Measurements from ENCODE around the gene ZNF774. TPM values are rescaled to one million over a fixed set of nuclear protein-coding genes. Genes with fewer than 3 reads are reported as not detected.
A peak's percentile ranks its signal among the peaks of the same experiment; 100 is the strongest.

Gene ZNF774
- total and polyA plus RNA-seq, 2 of the 8 experiments (the other 6 are each of a cell fraction or from before 2014, with no cell fraction given), result 0.82 to 2.6 TPM

GRCh38 chr15:90340345-90340744, 11.7 kb upstream of the ZNF774 start:
- H3K9ac ChIP-seq (replicated peaks in 1 of 4; ENCODE audit: extremely low read depth in 1 of 4, low read depth in 3 of 4, low read length in 3 of 4), result no peak overlapping the region
- no peak overlapping the region for H2BK5ac ChIP-seq (ENCODE audit: low read depth, low read length)
- no peak overlapping the region for H3K18ac ChIP-seq (ENCODE audit: extremely low read depth, low read length)
- H3K14ac ChIP-seq (ENCODE audit: insufficient read length), result no peak overlapping the region
- no peak for FAIRE-seq
- ChIA-PET POLR2A (ENCODE audit: partially characterized antibody) (no interaction called here), CTCF (ENCODE audit: partially characterized antibody) (interaction anchor here (0.8 to 1.6 kb wide), 8 partner anchors 11 to 141 kb away, joined by 3 to 7 read pairs (median 4); partner anchors contain the start of gene ZNF774)
- H3K4me1 ChIP-seq (replicated peaks in 1 of 4; ENCODE audit: control insufficient read depth in 3 of 4, insufficient read depth in 4 of 4, low read length in 3 of 4), result no peaks in the 10 kb centered on the region
- no peaks in the 10 kb centered on the region for H3K79me2 ChIP-seq (ENCODE audit: control insufficient read depth in 1 of 2, insufficient read depth in 2 of 2, low read length in 2 of 2)
- H3K36me3 ChIP-seq (ENCODE audit: control insufficient read depth in 2 of 4, insufficient read depth in 4 of 4, low read length in 3 of 4), result no peaks in the 10 kb centered on the region
- no peak overlapping the region for H2BK12ac ChIP-seq (ENCODE audit: low read depth, low read length)
- H4K8ac ChIP-seq (ENCODE audit: extremely low read depth, insufficient read depth, low read length), result no peak overlapping the region
- no peaks in the 10 kb centered on the region; the same call in 1 of the 2 replicates for H3K79me1 ChIP-seq (ENCODE audit: low read depth, low read length)
- H3K27ac ChIP-seq (ENCODE audit: low read depth, low read length), result no peak overlapping the region
- no peak overlapping the region for H2AK5ac ChIP-seq (ENCODE audit: low read depth, low read length)
- H4K91ac ChIP-seq (replicated peaks; ENCODE audit: insufficient read length, low read length), result no peak overlapping the region
- H4K5ac ChIP-seq (ENCODE audit: insufficient read length, low read depth, low read length), result no peak overlapping the region
- no peaks in the 10 kb centered on the region for H3K23me2 ChIP-seq (ENCODE audit: low read depth, low read length)
- H3K4ac ChIP-seq (replicated peaks; ENCODE audit: insufficient read length, low read depth, low read length), result no peak overlapping the region
- H4K20me1 ChIP-seq (replicated peaks in 1 of 2; ENCODE audit: control insufficient read depth in 1 of 2, insufficient read depth in 2 of 2, low read length in 2 of 2), result no peaks in the 10 kb centered on the region
- no peak overlapping the region for H2AFZ ChIP-seq (ENCODE audit: low read length)
- no peak overlapping the region for H3K56ac ChIP-seq (replicated peaks; ENCODE audit: insufficient read length, low read depth, low read length)
- no peak overlapping the region for H3K4me2 ChIP-seq (ENCODE audit: insufficient read depth in 1 of 2, low read depth in 2 of 2, low read length in 2 of 2)
- TF ChIP-seq CTCF (IDR thresholded peaks at IDR 0.05; ENCODE audit: control extremely low read depth in 1 of 3, insufficient read depth in 1 of 3, low read depth in 1 of 3, low read length in 3 of 3), result peak in 1 of 3 experiments; percentile 21; a peak in 1 of 4 replicates
- no peak for TF ChIP-seq TAF1 (IDR thresholded peaks at IDR 0.05; ENCODE audit: low read depth, low read length)
- peak; percentile 45 to 59 for TF ChIP-seq RAD21 (IDR thresholded peaks at IDR 0.05 in 1 of 2, conservative IDR thresholded peaks at IDR 0.05 in 1 of 2; ENCODE audit: low read depth in 2 of 2, low read length in 2 of 2)
- H3K27me3 ChIP-seq (replicated peaks in 1 of 4; ENCODE audit: control insufficient read depth in 3 of 4, extremely low read depth in 1 of 4, insufficient read depth in 3 of 4, low read length in 3 of 4), result no peaks in the 10 kb centered on the region
- WGBS, 2 experiments (ENCODE audit: extremely low coverage in 1 of 2, insufficient coverage in 1 of 2, insufficient read length in 1 of 2, insufficient replicate concordance in 2 of 2, low coverage in 1 of 2, low lambda C conversion rate in 2 of 2, missing lambda C conversion rate in 1 of 2), result 63% methylated on average over 6 of the region's 6 CpGs; no CpG with 5 or more reads in 1 of the 2 experiments
- no peak overlapping the region for H3K23ac ChIP-seq (ENCODE audit: insufficient read length)
- H3K9me3 ChIP-seq (ENCODE audit: insufficient read depth in 2 of 2, low read depth in 1 of 2, low read length in 1 of 2), result no peaks in the 10 kb centered on the region
- H2BK15ac ChIP-seq (ENCODE audit: low read length), result no peak overlapping the region
- H2BK120ac ChIP-seq (replicated peaks; ENCODE audit: low read depth, low read length), result no peak overlapping the region
- H2BK20ac ChIP-seq (ENCODE audit: low read length), result no peak overlapping the region
- peak in 1 of 2 experiments; percentile 52 for DNase-seq (ENCODE audit: low read depth in 1 of 2, low spot score in 2 of 2)
- no peak overlapping the region for H3K4me3 ChIP-seq (ENCODE audit: extremely low read depth in 1 of 4, insufficient read depth in 2 of 4, low read depth in 3 of 4, low read length in 4 of 4)

Measured in H1 (cell line).